Measurements from ENCODE around the gene LCE1D.

Gene LCE1D, protein sequence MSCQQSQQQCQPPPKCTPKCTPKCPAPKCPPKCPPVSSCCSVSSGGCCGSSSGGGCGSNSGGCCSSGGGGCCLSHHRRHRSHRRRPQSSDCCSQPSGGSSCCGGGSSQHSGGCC

DNA sequence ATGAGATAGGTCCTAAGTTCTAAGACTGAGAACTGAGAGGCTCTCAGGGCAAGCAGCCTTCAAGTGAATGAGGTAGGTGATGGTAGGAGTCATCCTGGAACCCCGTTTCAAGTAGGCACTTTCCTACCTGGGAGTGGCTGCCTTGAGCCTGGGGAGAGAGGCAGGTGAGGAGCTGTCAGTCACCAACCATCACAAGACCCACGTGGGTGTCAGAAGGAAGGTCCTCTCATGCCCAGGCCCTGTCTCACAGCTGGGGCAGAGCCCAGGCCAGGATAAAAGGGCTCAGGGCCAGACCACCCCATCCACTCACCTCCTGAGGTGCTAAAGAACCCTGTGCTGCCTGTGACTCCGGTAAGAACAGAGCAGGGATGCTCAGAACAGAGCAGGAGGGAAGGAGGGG is at the start of gene LCE1D:
Gene LCE1D (plus strand): TSS at position 301 of the 400 bp plus-strand sequence. CDS start 1,074 bp downstream, outside the sequence.
- no peak for DNase-seq (ENCODE audit: low read depth in 2 of 3, low spot score in 1 of 3)

DNA sequence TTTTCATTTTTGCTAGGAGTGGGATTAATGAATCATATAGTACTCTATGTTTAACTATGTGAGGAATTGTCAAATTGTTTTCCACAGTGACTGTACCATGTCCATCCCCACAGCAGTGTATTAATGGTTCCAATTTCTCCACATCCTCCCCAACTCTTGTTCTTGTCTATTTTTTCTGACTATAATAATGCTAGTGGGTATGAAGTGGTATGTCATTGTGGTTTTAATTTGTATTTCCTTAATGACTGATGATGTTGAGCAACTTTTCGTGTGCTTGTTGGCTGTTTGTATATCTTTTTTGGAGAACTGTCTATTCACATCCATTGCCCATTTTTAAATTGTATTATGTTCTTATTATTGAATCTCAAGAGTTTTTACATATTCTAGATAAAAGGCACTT is 48.7 kb upstream of the LCE1D start:
- no peak for DNase-seq (ENCODE audit: low read depth in 2 of 3, low spot score in 1 of 3)

GRCh38 chr1:152752225-152752624 is 44.3 kb upstream of the LCE1D start:
- no peak for DNase-seq (ENCODE audit: low read depth in 2 of 3, low spot score in 1 of 3)

DNA sequence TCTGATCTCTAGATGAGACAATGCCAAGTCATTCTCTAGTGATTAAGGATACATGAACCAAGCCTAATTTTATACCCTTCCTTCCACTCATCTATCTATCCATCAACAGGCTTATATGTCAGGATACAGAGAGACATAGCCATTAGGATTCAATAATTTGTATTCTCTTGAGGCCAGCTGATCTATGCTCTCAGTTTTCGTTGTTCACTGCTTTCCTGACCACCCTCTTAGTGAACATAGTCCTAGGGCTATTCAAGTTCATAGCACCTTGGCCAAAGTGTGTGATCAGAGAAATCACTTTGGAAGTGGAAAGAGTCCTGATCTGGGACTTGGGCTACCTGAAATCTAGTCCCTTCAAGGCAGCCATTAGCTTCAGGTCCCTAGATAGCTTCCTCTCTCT is 42.9 kb upstream of the LCE1D start:
- DNase-seq (ENCODE audit: low read depth in 2 of 3, low spot score in 1 of 3) = no peak

DNA sequence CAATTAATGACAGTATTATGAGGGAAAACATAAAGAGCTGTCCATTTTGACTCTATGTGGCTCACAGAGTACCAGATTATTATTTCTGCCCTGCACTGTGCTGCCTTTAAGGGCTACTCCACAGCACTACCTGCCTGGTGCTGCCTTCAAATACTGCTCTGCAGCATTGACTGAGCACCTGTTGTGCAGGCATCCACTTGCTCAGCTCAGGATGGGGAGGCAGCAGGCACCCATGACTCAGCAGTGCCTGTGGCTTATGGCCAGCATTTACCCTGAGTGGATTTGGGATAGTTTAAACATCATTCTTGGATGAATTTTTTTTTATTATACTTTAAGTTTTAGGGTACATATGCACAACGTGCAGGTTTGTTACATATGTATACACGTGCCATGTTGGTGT is 39.6 kb upstream of the LCE1D start:
- DNase-seq (ENCODE audit: low read depth in 2 of 3, low spot score in 1 of 3) = no peak

- DNase-seq (ENCODE audit: low read depth in 2 of 3, low spot score in 1 of 3) = no peak
Observed at GRCh38 chr1:152757747-152758146, 38.8 kb upstream of the LCE1D start, which contains the start of gene KPRP. Gene KPRP (plus strand): TSS chr1:152758025. CDS start chr1:152759589, 1,564 bp downstream.

- DNase-seq (ENCODE audit: low read depth in 2 of 3, low spot score in 1 of 3) = no peak
Observed at GRCh38 chr1:152758636-152759035, 37.9 kb upstream of the LCE1D start.

- DNase-seq (ENCODE audit: low read depth in 2 of 3, low spot score in 1 of 3) = no peak
Observed at GRCh38 chr1:152759453-152760173, 36.9 kb upstream of the LCE1D start.

GRCh38 chr1:152760551-152761190 is 35.9 kb upstream of the LCE1D start:
- no peak for DNase-seq (ENCODE audit: low read depth in 2 of 3, low spot score in 1 of 3)

DNA sequence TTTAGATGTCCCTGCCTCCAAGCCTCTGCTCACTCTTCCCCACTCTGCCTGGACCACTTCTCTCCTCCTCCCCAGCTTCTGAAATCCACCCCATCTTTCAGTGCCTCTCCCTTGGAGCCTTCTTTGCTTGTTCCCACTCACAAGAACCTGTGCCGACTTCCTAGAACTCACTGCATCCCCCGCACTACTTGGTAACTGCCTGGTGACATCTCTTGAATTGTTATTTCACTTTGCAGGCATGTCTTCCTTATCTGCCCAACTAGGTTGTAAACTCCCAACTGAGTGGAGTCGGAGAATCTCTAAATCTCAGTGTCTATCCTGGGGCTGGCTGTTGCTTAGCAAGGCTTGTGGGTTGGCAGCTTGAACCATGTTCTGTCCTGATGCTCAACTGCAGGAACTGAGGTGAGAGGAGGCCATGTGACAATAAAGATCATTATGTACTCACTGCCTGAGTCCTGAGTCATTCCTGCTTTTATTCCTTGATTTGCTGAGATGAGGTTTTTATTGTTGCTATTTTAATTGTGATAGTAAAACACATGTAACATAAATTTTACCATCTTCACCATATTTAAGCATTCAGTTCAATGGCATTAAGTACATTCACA is 34.8 kb upstream of the LCE1D start:
- no peak for DNase-seq (ENCODE audit: low read depth in 2 of 3, low spot score in 1 of 3)

DNA sequence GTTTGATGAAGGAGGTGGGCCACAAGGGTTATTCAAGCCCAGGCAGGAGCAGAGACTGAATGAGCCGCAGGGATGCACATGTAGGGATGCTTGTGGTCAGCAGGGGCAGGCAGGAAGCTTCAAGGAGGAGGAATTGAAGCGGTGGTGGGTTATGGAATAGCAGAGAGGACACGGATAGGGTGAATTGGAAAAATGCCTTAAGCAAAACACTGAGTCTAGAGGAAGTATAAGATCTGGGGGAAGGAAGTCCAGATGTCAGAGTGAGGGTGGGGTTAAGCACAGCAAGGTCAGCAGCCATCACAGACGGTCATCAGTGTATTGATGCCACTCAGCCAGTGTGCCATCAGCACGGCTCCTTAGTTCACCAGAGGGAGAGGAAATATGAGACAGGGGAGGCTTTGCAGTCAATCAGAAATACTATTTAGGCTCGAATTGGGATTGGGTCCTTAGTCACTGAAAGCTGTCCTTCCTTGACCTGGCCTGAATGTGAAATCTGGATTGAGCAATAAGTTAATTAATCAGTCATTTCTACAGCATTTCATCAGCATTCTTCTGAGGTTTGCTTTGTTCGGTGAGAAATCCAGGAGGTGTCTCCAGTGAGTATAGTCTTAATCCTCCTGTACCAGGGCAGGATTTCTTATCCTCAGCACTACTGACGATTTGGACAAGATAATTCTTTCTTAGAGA is 27.5 kb upstream of the LCE1D start:
- DNase-seq (ENCODE audit: low read depth in 2 of 3, low spot score in 1 of 3) = no peak

- DNase-seq (ENCODE audit: low read depth in 2 of 3, low spot score in 1 of 3) = no peak
Observed at GRCh38 chr1:152770411-152770810, 26.1 kb upstream of the LCE1D start.

- no peak for DNase-seq (ENCODE audit: low read depth in 2 of 3, low spot score in 1 of 3)
Observed at GRCh38 chr1:152774875-152775274, 21.6 kb upstream of the LCE1D start, which contains the start of gene LCE1F. Gene LCE1F (plus strand): TSS chr1:152775140. CDS start chr1:152776372, 1,232 bp downstream.

DNA sequence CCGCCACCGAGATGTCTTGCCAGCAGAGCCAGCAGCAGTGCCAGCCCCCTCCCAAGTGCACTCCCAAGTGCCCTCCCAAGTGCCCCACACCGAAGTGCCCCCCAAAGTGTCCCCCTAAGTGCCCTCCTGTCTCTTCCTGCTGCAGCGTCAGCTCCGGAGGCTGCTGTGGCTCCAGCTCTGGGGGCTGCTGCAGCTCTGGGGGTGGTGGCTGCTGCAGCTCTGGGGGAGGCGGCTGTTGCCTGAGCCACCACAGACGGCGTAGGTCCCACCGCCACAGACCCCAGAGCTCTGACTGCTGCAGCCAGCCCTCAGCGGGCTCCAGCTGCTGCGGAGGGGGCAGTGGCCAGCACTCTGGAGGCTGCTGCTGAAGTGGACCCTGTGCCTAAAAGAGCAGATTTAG is 20.2 kb upstream of the LCE1D start:
- no peak for DNase-seq (ENCODE audit: low read depth in 2 of 3, low spot score in 1 of 3)

DNA sequence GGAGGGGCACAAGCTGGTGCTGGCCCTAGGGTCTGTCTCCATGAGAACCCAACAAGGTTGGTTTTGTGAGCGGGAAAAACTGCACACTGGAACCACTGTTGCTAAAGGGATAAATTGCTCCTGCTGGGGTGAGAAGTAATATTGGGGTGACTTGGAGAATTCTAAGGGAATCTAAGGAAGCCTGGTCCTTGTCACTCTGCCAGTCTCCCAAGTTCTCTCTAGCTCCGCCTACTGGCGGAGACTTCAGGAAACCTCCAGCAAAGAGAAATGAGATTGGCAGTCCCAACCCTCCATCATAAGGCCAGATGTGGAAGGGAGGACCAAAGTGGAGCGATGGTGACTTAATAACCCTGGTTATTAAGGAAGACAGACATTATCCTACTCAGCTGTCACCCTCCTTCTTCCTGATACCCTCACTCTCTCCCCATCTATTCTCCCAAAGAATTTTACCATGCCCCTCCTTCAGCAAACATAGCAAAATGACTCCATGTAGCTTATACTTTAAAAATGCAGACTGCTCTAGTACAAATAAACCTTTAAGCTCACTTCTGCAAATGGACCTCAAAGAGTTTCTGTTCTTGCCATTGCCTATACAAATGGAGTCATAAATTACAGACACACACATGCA is 18.9 kb upstream of the LCE1D start:
- DNase-seq (ENCODE audit: low read depth in 2 of 3, low spot score in 1 of 3) = no peak

- no peak for DNase-seq (ENCODE audit: low read depth in 2 of 3, low spot score in 1 of 3)
Observed at GRCh38 chr1:152783095-152783494, 13.4 kb upstream of the LCE1D start.

DNA sequence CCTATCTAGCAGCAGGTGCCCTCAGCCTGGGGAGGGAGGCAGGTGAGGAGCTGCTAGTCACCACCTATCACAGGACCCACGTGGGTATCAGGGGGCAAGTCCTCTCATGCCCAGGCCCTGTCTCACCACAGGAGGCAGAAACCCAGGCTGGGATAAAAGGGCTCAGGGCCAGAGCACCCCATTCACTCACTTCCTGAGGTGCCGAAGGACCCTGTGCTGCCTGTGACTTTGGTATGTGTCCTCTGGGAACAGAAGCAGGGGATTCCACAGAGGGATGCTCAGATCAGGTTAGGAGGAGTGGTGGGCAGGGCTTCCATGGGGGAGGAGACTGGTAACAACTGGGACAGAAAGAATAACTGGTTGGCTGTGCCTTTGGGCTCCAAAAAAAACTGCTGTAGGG is 10.4 kb upstream of the LCE1D start, which contains the start of gene LCE1E:
Gene LCE1E (plus strand): TSS at position 181 of the 400 bp plus-strand sequence. CDS start 1,043 bp downstream, outside the sequence.
- DNase-seq (ENCODE audit: low read depth in 2 of 3, low spot score in 1 of 3) = no peak

- DNase-seq (ENCODE audit: low read depth in 2 of 3, low spot score in 1 of 3) = no peak
Observed at GRCh38 chr1:152795686-152796085, 835 bp upstream of the LCE1D start.

- DNase-seq (ENCODE audit: low read depth in 2 of 3, low spot score in 1 of 3) = no peak
Observed at GRCh38 chr1:152801333-152801732, 4.8 kb downstream of the LCE1D start.

- DNase-seq (ENCODE audit: low read depth in 2 of 3, low spot score in 1 of 3) = no peak
Observed at GRCh38 chr1:152806576-152806975, 10.1 kb downstream of the LCE1D start, which contains the start of gene LCE1C. Gene LCE1C (minus strand): TSS chr1:152806651. CDS start chr1:152805478, 1,173 bp downstream.

DNA sequence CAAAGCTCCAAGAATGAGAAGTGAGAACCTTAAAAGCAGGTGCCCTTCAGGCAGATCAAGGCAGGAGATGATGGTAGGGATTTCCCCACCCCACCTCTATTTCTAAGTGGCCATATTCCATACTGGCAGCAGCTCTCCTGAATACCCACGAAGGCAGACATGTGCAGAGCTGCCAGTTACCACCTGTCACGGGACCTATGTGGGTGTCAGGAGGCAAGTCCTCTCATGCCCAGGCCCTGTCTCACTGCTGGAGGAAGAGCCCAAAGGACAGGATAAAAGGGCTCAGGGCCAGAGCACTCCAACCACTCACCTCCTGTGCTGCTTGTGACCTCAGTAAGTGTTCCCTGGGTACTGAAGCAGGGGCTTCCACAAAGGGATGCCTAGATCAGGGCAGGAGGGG is 14.5 kb downstream of the LCE1D start:
- no peak for DNase-seq (ENCODE audit: low read depth in 2 of 3, low spot score in 1 of 3)
